Left lung (tissue), 10 donors: ENCODE results near the gene SNX15. TPM values are rescaled to one million over a fixed set of nuclear protein-coding genes. Genes with fewer than 3 reads are reported as not detected.

ENCODE experiments used
- ATAC-seq: fragments of 200-7000 bp; cut with Tn5 transposase; one replicate; pipeline ENCODE4 v1.9.1; 2020; ENCODE audit warnings: moderate library complexity
- DNase-seq, 4 donors: peaks; one replicate each; pipeline ENCODE4 v3.0.0-alpha.2; 2013 to 2020
- H3K27ac ChIP-seq, 2 donors: fragments of 200-600 bp; sonication (generic) in 1 of 2; one replicate each; pipeline versions ENCODE4 v1.5.0 to v1.8.0; 2020 to 2021
- H3K27me3 ChIP-seq, 2 donors: fragments of 200-600 bp; sonication (generic) in 1 of 2; one replicate each; pipeline versions ENCODE4 v1.5.0 to v1.8.0; 2020 to 2021
- H3K36me3 ChIP-seq, 2 donors: fragments of 200-600 bp; sonication (generic) in 1 of 2; one replicate each; pipeline versions ENCODE4 v1.5.0 to v1.8.0; 2020 to 2021
- H3K4me1 ChIP-seq, 2 donors: fragments of 200-600 bp; one replicate each; pipeline ENCODE4 v1.8.0; 2021
- H3K4me3 ChIP-seq, 2 donors: fragments of 200-600 bp; sonication (generic) in 1 of 2; one replicate each; pipeline versions ENCODE4 v1.5.0 to v1.8.0; 2020 to 2021; ENCODE audit warnings: mild to moderate bottlenecking in 1 of 2
- H3K9me3 ChIP-seq, 2 donors: fragments of 200-600 bp; sonication (generic) in 1 of 2; one replicate each; pipeline versions ENCODE4 v1.5.0 to v1.8.0; 2020 to 2021
- intact Hi-C, 2 donors: fragments of 100-400 bp; cut with DNase I; formaldehyde crosslinking; loops; one replicate each; pipeline versions ENCODE4 v1.11.2 to v1.14.2; 2022
- polyA plus RNA-seq, 6 donors: library from polyadenylated mRNA; unstranded; fragments of 120-200 nt; gene quantifications; one replicate each; pipeline ENCODE4 v1.2.1, GENCODE V29; 2013; ENCODE audit not compliant: insufficient read length in 6 of 6
- total RNA-seq, 2 donors: library from RNA; stranded (reverse); fragmentation: NEBNext Ultra II Directional; extraction: Animal tissue kit (Norgen Biotek cat#: 25700); gene quantifications; one replicate each; pipeline ENCODE4 v1.2.1, GENCODE V29; 2021
- TF ChIP-seq, protein P1 (sequence below), 2 donors: fragments of 200-600 bp; sonication (generic) in 1 of 2; IDR thresholded peaks; one replicate each; pipeline versions ENCODE4 v1.5.0 to v1.8.0; 2021; ENCODE audit warnings: antibody characterized with exemption in 2 of 2
- donor health status: DM: no; HTN: yes; CAD: no.
- donor health status: DM: no; HTN: no; CAD: no.

SNX15 gene
- total and polyA plus RNA-seq, 8 donors: 22.0 to 27.4 (median 23.3) TPM

GRCh38 chr11:65008873-65009272, 18.4 kb upstream of the SNX15 start:
- no peaks in the 10 kb centered on the region for H3K27me3 ChIP-seq
- H3K4me3 ChIP-seq: no peak overlapping the region
- peaks cover 0 to 10% of the 10 kb centered on the region in 2 donors for H3K4me1 ChIP-seq
- TF ChIP-seq, protein P1, sequence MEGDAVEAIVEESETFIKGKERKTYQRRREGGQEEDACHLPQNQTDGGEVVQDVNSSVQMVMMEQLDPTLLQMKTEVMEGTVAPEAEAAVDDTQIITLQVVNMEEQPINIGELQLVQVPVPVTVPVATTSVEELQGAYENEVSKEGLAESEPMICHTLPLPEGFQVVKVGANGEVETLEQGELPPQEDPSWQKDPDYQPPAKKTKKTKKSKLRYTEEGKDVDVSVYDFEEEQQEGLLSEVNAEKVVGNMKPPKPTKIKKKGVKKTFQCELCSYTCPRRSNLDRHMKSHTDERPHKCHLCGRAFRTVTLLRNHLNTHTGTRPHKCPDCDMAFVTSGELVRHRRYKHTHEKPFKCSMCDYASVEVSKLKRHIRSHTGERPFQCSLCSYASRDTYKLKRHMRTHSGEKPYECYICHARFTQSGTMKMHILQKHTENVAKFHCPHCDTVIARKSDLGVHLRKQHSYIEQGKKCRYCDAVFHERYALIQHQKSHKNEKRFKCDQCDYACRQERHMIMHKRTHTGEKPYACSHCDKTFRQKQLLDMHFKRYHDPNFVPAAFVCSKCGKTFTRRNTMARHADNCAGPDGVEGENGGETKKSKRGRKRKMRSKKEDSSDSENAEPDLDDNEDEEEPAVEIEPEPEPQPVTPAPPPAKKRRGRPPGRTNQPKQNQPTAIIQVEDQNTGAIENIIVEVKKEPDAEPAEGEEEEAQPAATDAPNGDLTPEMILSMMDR (IDR thresholded peaks at IDR 0.05): no peak
- H3K9me3 ChIP-seq: no peaks in the 10 kb centered on the region
- peak in 1 of 4 donors; percentile 3 for DNase-seq
- ATAC-seq: no peak
- intact Hi-C loops: no loop called here
- no peak overlapping the region for H3K27ac ChIP-seq
- H3K36me3 ChIP-seq: no peaks in the 10 kb centered on the region

DNA sequence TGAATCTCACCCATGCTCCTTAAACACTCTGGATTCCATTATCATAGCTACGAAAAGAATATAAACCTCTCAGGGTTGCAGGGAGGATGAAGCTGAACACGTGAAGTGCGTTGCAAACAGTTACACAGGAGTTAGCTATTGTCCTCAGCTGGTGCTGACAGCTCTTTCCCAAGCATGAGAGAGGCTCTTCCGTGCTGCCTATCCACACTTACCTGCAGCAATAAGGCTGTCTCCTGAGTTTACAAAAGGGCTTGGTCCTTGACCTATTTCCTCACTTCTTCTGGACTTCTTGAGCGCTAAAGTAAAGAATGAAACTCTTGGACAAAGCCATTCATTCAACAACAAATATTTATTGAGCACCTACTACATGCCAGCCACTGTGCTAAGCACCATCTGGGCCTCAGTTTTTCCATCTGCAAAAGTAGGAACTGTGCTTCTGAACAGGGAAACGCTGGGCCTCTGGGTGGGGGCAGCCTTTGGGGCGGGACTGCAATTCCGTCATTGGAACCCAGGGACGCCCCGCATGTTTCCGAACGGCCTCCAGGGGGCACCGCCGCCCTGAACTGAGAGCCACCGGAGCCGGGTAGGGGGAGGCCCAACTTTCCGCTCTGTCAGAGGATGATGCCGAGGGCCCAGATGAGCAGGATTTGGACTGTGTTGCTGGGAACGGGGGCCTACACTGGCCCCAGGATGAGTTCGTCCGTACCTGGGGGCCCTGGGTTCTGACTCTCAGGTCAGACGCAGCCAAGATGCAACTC, 13.9 kb upstream of the SNX15 start:
- ATAC-seq: peak; percentile 93
- DNase-seq: peak; percentile 83 to 97 (median 94)
- H3K27ac ChIP-seq: peak overlapping the region; percentile 99 to 100
- peaks cover 0 to 6% of the 10 kb centered on the region in 2 donors for H3K36me3 ChIP-seq
- no peaks in the 10 kb centered on the region for H3K27me3 ChIP-seq
- peak overlapping the region; percentile 70 to 91 for H3K4me3 ChIP-seq
- H3K9me3 ChIP-seq: no peaks in the 10 kb centered on the region
- TF ChIP-seq, protein P1 (IDR thresholded peaks at IDR 0.05): peak; percentile 62 to 84
- H3K4me1 ChIP-seq: peaks cover 7 to 30% of the 10 kb centered on the region in 2 donors
- intact Hi-C loops: no loop called here

- DNase-seq: peak; percentile 92 to 96 (median 95)
- H3K4me1 ChIP-seq: peaks cover 7 to 30% of the 10 kb centered on the region in 2 donors
- TF ChIP-seq, protein P1 (IDR thresholded peaks at IDR 0.05): peak; percentile 84 to 91
- peak; percentile 89 for ATAC-seq
- H3K4me3 ChIP-seq: peak within 1 kb of the TSS; percentile 70 to 91
- no peaks in the 10 kb centered on the region for H3K9me3 ChIP-seq
- H3K27me3 ChIP-seq: no peaks in the 10 kb centered on the region
- peak within 1 kb of the TSS; percentile 99 to 100 for H3K27ac ChIP-seq
- intact Hi-C loops: no loop called here
- H3K36me3 ChIP-seq: peaks cover 0 to 12% of the 10 kb centered on the region in 2 donors
These were observed 13.1 kb upstream of the SNX15 start, which contains the start of gene ARL2 for GRCh38 chr11:65013888-65014725. TSS of gene ARL2 (plus strand) at chr11:65014160. CDS start at chr11:65014208, 48 bp downstream.

DNA sequence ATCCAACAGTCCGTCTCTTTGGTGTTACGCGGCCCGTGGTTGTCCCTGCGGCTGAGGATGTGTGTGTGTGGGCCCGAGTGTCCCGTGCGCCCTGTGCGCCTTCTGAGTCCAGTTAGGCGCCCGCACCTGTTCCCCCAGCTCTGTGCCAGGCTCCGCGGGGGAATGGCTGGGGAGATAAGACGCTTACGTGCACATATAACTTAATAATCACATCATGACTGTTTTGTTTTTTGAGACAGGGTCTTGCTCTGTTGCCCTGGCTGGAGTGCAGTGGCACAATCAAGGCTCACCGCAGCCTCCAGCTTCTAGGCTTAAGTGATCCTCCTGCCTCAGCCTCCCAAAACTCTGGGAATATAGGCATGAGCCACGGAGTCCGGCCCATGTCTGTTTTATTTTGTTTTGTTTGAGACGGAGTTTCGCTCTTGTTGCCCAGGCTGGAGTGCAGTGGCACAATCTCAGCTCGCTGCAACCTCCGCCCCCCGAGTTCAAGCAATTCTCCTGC, 12.5 kb upstream of the SNX15 start:
- Histone ChIP-seq H3K27me3 (no peaks in the 10 kb centered on the region), H3K9me3 (no peaks in the 10 kb centered on the region), H3K4me3 (peak overlapping the region; percentile 70 to 91), H3K27ac (peak overlapping the region; percentile 99 to 100), H3K4me1 (peaks cover 7 to 30% of the 10 kb centered on the region in 2 donors), H3K36me3 (peaks cover 0 to 18% of the 10 kb centered on the region in 2 donors)
- DNase-seq: no peak
- ATAC-seq: peak; percentile 3
- intact Hi-C loops: no loop called here
- TF ChIP-seq, protein P1 (IDR thresholded peaks at IDR 0.05): no peak
